SJSA1 (cell line): Measurements from ENCODE around the gene CYP1A2. TPM values are rescaled to one million over a fixed set of nuclear protein-coding genes. Genes with fewer than 3 reads are reported as not detected.
A peak's percentile ranks its signal among the peaks of the same experiment; 100 is the strongest.
"Not testable (repeated sequence)": the region's sequence is repeated elsewhere in the genome, so short reads cannot be mapped to it uniquely, and the experiment has no call there.

Experiments used
- DNase-seq, 2 experiments: peaks; one replicate each; pipeline ENCODE4 v3.0.0-alpha.2; 2015 to 2020; ENCODE audit warnings: low spot score in 2 of 2, low read depth in 1 of 2
- H3K27ac ChIP-seq: fragments of 250-450 bp; sonication (Bioruptor Pico); 2 replicates; pipeline ENCODE4 v1.5.1; 2020; ENCODE audit warnings: mild to moderate bottlenecking, moderate library complexity
- H3K27me3 ChIP-seq: fragments of 250-450 bp; sonication (Bioruptor Pico); replicated peaks from 2 replicates; pipeline ENCODE4 v1.5.1; 2020; ENCODE audit warnings: mild to moderate bottlenecking, moderate library complexity
- H3K36me3 ChIP-seq: fragments of 250-450 bp; sonication (Bioruptor Pico); 2 replicates; pipeline ENCODE4 v1.5.1; 2020; ENCODE audit warnings: mild to moderate bottlenecking
- H3K4me1 ChIP-seq: fragments of 250-450 bp; sonication (Bioruptor Pico); replicated peaks from 2 replicates; pipeline ENCODE4 v1.6.1; 2021; ENCODE audit warnings: mild to moderate bottlenecking
- H3K4me3 ChIP-seq: fragments of 250-450 bp; sonication (Bioruptor Pico); 2 replicates; pipeline ENCODE4 v1.5.1; 2020; ENCODE audit warnings: mild to moderate bottlenecking
- H3K9me3 ChIP-seq: fragments of 250-450 bp; sonication (Bioruptor Pico); replicated peaks from 2 replicates; pipeline ENCODE4 v1.5.1; 2020; ENCODE audit warnings: mild to moderate bottlenecking
- total RNA-seq: library from RNA; depleted of rRNA; stranded (reverse); fragments of >200 nt; shearing (Covaris generic); gene quantifications from 2 replicates; pipeline ENCODE4 v1.2.3, GENCODE V29; 2014

The CYP1A2 gene
- total RNA-seq, 1 experiment from 2014 or later = not detected

- peaks cover 38% of the 10 kb centered on the region for H3K4me1 ChIP-seq
- DNase-seq = no peak
- no peaks in the 10 kb centered on the region for H3K27me3 ChIP-seq
- peaks cover 7% of the 10 kb centered on the region for H3K36me3 ChIP-seq
- H3K9me3 ChIP-seq = no peaks in the 10 kb centered on the region
- no peak overlapping the region for H3K27ac ChIP-seq
- no peak overlapping the region for H3K4me3 ChIP-seq
Measured at GRCh38 chr15:74785194-74786032, 36.8 kb downstream of the CYP1A2 start.

DNA sequence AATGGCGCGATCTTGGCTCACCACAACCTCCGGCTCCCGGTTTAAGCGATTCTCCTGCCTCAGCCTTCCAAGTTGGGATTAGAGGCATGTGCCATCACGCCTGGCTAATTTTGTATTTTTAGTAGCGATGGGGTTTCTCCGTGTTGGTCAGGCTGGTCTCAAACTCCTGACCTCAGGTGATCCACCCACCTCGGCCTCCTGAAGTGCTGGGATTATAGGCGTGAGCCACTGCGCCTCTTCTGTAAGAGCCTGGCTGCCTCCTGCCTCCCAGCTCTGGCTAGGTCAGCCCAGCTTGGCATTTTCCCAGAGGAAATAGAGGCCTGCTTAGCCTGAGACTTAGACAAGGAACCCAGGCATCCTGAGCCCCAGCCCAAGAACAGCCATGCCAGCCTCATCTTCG is 37.4 kb downstream of the CYP1A2 start:
- not testable (repeated sequence) for H3K27ac ChIP-seq, H3K9me3 ChIP-seq, H3K36me3 ChIP-seq, H3K27me3 ChIP-seq, DNase-seq, H3K4me3 ChIP-seq
- peaks cover 44% of the 10 kb centered on the region for H3K4me1 ChIP-seq

- Histone ChIP-seq H3K4me3 (no peak overlapping the region), H3K27me3 (no peaks in the 10 kb centered on the region), H3K9me3 (no peaks in the 10 kb centered on the region), H3K4me1 (peaks cover 42% of the 10 kb centered on the region), H3K36me3 (peaks cover 8% of the 10 kb centered on the region), H3K27ac (no peak overlapping the region)
- DNase-seq = no peak
Measured at GRCh38 chr15:74786551-74787165, 38.0 kb downstream of the CYP1A2 start.

DNA sequence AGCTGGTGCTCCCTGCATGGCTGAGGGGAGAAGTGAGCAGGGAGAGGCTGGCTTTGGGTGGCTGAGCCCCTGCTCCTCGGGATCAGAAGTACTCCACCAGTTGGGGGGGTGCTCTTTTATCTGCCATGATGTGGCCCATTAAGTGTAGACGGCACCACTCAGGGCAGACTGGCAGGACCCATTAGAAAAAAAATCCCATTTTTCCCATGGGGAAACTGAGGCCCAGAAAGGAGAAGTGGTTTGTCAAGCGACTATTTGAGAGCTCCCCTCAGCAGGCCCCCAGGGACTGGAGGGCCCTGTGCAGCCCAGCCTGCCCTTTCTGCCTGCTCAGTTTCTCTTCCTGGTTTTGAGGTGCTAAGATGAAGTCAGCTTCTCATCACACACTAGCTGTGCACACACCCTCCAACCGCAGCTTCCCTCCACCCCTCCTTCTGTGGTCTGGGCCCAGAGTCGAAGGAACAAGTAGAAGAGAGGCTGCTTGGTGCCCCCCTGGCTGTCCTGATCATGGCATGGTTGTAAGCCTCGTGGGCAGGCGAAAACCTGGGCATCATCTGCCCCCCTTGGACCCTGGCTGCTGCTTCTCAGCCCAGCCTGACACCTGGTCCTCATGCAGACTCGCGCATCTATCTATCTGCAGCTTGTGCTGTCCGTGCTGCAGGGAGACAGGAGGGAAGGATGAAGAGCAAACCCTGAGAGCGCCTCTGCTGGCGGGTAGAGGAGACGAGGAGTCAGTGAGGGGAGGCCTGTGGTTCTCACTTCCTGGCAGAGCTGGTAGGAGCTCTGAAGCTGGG is 38.8 kb downstream of the CYP1A2 start:
- Histone ChIP-seq H3K36me3 (peaks cover 12% of the 10 kb centered on the region), H3K27ac (no peak overlapping the region), H3K4me3 (no peak overlapping the region), H3K9me3 (no peaks in the 10 kb centered on the region), H3K27me3 (no peaks in the 10 kb centered on the region), H3K4me1 (peaks cover 41% of the 10 kb centered on the region)
- DNase-seq = peak; percentile 42 to 65

- no peaks in the 10 kb centered on the region for H3K27me3 ChIP-seq
- H3K36me3 ChIP-seq = peaks cover 12% of the 10 kb centered on the region
- DNase-seq = no peak
- peaks cover 34% of the 10 kb centered on the region for H3K4me1 ChIP-seq
- no peak overlapping the region for H3K27ac ChIP-seq
- H3K4me3 ChIP-seq = no peak overlapping the region
- H3K9me3 ChIP-seq = no peaks in the 10 kb centered on the region
Measured at GRCh38 chr15:74788042-74788682, 39.5 kb downstream of the CYP1A2 start.

GRCh38 chr15:74788683-74789151 is 40.1 kb downstream of the CYP1A2 start:
- peaks cover 11% of the 10 kb centered on the region for H3K36me3 ChIP-seq
- DNase-seq = no peak
- no peak overlapping the region for H3K27ac ChIP-seq
- H3K27me3 ChIP-seq = no peaks in the 10 kb centered on the region
- H3K4me1 ChIP-seq = peaks cover 29% of the 10 kb centered on the region
- H3K9me3 ChIP-seq = no peaks in the 10 kb centered on the region
- H3K4me3 ChIP-seq = no peak overlapping the region

- no peaks in the 10 kb centered on the region for H3K9me3 ChIP-seq
Measured at GRCh38 chr15:74789171-74789631, 40.6 kb downstream of the CYP1A2 start.

GRCh38 chr15:74789741-74790079 is 41.1 kb downstream of the CYP1A2 start:
- Histone ChIP-seq H3K4me3 (no peak overlapping the region), H3K27ac (peak overlapping the region; percentile 42; the same call in 1 of the 2 replicates), H3K36me3 (peaks cover 8% of the 10 kb centered on the region), H3K4me1 (peaks cover 27% of the 10 kb centered on the region), H3K27me3 (no peaks in the 10 kb centered on the region), H3K9me3 (no peaks in the 10 kb centered on the region)
- DNase-seq = no peak

More at GRCh38 chr15:74789171-74789631, 40.6 kb downstream of the CYP1A2 start:
- no peak for DNase-seq
- Histone ChIP-seq H3K36me3 (peaks cover 8% of the 10 kb centered on the region), H3K27ac (no peak overlapping the region), H3K4me1 (peaks cover 27% of the 10 kb centered on the region), H3K4me3 (no peak overlapping the region), H3K27me3 (no peaks in the 10 kb centered on the region)

DNA sequence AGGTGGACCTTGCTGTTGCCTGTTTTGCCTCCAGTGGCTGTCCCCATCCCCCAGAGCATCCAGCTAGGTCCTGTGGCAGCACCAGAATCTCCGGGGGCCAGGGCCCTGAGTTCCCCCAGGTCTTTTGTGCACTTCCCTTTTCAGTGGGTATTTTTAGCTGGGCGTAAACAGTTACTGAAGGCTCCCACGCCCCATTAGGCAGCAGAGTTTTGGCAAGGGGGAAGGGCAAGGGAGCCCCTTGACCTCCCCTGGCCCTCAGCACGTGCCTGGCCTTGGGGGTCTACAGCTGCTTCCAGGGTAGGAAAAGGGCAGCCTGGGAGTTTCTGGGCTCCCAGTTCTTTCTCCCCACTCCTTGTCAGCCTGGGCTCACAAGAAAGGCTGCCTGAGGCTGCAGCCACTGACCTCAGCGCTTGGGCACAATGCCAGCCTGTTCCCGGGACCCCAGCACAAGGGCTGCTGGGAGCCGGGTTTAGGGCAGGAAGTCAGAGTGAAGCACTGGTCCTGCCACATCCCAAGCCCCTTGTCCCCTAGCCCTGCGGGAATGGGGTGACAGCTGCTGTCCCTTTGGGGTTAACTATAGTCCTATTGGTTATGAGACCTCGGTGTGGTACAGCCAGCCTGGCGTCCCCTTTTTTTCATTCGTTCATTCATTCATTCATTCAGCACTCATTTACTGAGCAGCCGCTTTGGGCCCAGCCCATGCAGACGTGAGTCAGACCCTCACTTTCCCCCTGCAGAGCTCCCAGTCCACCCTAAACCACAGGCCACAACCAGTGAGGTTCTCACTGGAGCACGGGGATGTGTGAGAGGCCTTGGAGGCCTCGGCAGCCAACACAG is 41.7 kb downstream of the CYP1A2 start:
- H3K36me3 ChIP-seq = peaks cover 8% of the 10 kb centered on the region; the same call in 1 of the 2 replicates
- peaks cover 27% of the 10 kb centered on the region for H3K4me1 ChIP-seq

GRCh38 chr15:74791007-74791406 is 42.4 kb downstream of the CYP1A2 start:
- DNase-seq = no peak
- Histone ChIP-seq H3K27ac (peak overlapping the region; percentile 42), H3K9me3 (no peaks in the 10 kb centered on the region), H3K27me3 (no peaks in the 10 kb centered on the region), H3K36me3 (peaks cover 5% of the 10 kb centered on the region; the same call in 1 of the 2 replicates), H3K4me1 (peaks cover 27% of the 10 kb centered on the region), H3K4me3 (no peak overlapping the region)

More for the DNA sequence above, 41.7 kb downstream of the CYP1A2 start:
- Histone ChIP-seq H3K27me3 (no peaks in the 10 kb centered on the region), H3K27ac (peak overlapping the region; percentile 42), H3K9me3 (no peaks in the 10 kb centered on the region), H3K4me3 (no peak overlapping the region)
- peak; percentile 88 to 92 for DNase-seq

DNA sequence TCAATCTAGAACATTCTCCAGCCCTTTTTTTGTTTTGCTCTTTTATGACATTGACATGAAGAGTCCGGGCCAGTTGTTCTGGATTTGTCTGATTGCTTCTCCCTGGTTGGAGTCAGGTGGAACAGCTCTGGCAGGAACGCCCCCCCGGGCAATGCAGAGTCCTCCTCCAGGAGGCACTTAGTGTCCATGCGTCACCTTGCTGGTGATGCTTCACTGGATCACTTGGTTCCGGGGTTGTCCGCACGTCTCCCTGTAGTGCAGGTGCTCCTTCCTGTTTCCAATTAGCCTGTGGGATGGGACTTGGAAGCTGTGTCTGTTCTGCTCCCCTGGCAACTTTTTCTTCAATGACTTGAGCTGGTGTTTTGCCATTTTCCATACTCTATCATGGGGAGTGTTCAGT is 43.0 kb downstream of the CYP1A2 start:
- DNase-seq = no peak
- H3K27me3 ChIP-seq = no peaks in the 10 kb centered on the region
- H3K36me3 ChIP-seq = peaks cover 5% of the 10 kb centered on the region; the same call in 1 of the 2 replicates
- no peaks in the 10 kb centered on the region for H3K9me3 ChIP-seq
- peaks cover 27% of the 10 kb centered on the region for H3K4me1 ChIP-seq
- no peak overlapping the region for H3K4me3 ChIP-seq
- H3K27ac ChIP-seq = no peak overlapping the region

DNA sequence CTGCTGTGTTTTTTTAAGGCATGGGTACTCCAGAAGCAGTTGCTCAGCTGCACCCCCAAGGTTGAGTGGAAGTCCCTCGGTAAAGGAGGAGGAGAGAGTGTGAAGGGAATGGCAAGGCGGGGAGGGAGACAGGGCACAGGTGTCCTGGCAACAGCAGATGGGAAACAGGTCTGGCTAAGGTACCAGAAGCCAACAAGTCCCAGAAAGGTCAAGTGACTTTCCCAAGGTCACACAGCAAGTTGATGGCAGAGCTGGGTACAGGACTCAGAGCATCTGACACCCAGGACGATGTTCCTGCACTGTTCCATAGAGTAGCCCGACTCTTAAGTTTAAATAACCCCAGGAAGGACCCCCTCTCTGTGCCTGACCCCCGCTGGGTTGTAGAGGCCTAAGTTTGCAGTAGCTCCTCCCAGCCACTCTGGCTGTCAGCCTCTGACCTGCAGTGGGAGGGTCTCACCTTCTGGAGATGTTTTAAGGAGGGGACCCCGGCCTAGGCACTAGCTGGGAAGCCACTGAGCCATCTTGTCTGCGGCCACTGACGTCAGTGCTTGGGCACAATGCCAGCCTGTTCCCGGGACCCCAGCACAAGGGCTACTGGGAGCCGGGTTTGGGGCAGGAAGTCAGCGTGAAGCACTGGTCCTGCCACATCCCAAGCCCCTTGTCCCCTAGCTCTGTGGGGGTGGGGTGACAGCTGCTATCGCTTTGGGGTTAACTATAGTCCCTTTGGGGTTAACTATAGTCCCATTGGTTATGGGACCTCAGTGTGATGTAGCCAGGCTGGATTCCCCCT is 43.8 kb downstream of the CYP1A2 start:
- Histone ChIP-seq H3K36me3 (peaks cover 5% of the 10 kb centered on the region; the same call in 1 of the 2 replicates), H3K4me3 (no peak overlapping the region), H3K4me1 (peaks cover 25% of the 10 kb centered on the region), H3K27me3 (no peaks in the 10 kb centered on the region), H3K9me3 (no peaks in the 10 kb centered on the region), H3K27ac (no peak overlapping the region)
- DNase-seq = no peak
